GM21528 (cell line): ENCODE measurements around the gene HEATR5A.
"Not testable (repeated sequence)": the region's sequence is repeated elsewhere in the genome, so short reads cannot be mapped to it uniquely, and the experiment has no call there.

Experiments
- ATAC-seq: cut with Tn5 transposase; IDR thresholded peaks from one replicate; pipeline ENCODE4 v1.9.1; 2021; ENCODE audit warnings: mild to moderate bottlenecking, moderate library complexity; ENCODE audit not compliant: unreplicated experiment, low FRiP score

Gene HEATR5A

DNA sequence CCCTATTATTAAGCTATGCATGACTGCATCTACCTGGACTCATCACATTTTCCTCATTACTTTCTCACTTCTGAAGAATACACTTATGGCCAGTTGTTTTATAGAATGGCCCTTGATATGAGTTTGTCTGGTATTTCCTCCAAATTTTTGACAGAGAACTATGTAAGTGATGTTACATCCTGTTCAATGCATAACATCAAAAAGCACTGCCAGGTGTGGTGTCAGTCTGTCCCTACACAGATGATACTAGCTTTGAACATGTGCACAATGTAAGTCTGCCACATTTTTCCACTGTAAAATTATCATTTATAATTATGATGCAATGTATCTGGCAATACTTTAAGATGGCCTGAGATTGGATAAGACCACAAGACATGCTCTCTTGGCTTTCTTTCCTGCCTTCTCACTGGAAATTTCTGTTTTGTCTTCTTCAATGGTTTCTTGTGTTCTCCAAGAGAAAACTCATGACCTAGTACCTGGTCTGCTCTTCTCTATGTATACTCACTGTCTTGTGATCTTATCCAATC is 28.3 kb downstream of the HEATR5A start:
- no peak for ATAC-seq

DNA sequence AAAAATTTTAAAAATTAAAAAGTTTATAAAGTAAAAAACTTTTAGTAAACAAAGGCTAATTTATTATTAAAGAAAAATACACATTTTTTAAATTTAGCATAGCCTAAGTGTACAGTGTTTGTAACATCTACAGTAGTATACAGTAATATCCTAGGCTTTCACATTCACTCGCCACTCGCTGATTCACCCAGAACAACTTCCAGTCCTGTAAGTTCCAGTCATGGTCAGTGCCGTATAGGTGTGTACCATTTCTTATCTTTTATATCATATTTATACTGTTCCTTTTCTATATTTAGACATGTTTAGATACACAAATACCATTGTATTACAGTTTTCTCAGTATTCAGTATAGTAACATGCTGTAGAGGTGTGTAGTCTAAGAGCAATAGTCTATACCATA is 28.9 kb downstream of the HEATR5A start:
- no peak for ATAC-seq

DNA sequence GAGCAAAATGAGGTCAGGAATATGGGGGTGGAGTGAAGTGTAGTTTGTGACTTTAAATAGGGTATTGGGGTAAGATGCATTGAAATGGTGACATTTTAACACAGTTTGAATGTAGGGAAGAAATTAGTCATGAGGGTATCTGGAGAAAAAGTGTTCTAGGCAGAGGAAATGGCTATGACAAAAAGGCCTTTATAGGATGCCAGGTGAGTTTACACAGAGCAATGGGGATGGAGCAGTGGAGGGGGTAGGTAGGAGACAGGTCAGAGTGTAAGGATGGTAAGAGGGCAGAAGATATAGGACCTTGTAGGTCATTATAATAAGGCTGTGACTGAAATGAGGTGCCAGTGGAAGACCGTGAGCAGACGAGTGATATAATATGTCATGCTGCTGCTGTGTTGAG is 30.4 kb downstream of the HEATR5A start:
- ATAC-seq, result no peak

DNA sequence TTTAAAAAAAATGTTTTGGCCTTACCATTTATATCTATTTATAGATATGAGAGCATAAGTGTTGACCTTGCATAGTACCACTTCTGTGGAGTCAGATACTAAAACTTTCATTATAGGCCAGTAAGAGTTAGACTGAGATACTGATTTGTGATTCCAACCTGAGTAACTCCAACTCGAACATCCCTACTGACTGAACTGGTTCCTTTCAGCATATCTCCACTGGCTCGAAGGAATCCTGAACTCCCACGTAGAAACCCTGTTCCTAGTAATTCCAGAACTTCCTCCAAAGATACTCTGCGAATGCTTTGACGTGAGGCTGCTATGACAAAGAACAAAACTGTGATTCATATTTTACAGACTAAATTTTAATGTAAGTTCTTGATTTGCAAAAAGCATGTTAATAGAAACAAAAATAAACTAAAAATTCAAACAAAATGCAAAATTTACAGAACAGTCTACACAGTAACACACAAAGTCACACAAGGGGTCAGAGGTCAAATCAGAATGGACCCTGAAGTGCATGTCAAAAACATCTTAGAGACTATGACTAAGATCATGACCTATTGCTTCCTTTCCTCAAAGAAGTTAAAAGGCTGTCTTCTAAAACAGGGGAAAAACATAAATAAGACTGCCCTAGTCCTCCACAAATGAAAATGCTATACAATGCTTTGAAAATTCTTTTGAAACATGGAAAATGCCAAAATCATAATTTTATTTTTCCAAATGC is 31.5 kb downstream of the HEATR5A start:
- no peak for ATAC-seq

DNA sequence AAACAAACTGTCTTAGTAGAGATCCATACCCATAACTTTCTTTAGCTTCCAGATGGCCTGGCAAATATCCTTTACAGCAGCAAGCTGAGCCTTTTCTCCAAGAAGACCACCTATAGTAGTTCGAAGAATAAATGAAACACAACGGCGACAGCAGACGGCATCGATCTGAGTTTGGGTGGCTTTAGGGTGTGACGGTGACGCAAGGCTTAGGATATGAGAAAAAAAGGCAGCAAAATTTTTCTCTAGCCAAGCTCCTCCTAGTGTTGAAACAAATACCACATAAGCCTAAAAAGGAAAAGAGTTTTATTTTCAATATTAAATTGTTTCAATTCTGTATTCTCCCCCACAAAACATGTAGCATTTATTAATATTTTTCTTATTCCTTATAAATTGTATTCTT is 33.3 kb downstream of the HEATR5A start:
- no peak for ATAC-seq

DNA sequence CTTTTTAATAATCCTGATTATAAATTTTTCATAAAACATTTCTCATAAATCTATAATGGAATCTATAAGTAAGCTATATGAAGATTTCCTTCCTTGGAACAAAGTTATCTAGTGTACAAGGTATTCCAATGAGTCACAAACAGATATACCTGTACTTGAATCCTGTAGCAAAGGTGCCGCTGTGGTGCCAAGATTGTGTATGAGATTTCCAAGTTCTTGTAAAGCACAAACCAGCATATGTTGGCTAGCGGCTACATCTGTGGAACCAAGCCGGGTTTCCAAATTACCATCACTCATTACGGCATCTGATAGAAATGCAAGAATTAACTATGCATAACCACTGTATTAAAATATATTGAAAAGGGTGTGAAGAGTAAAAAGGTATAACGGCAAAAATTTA is 34.1 kb downstream of the HEATR5A start:
- no peak for ATAC-seq

DNA sequence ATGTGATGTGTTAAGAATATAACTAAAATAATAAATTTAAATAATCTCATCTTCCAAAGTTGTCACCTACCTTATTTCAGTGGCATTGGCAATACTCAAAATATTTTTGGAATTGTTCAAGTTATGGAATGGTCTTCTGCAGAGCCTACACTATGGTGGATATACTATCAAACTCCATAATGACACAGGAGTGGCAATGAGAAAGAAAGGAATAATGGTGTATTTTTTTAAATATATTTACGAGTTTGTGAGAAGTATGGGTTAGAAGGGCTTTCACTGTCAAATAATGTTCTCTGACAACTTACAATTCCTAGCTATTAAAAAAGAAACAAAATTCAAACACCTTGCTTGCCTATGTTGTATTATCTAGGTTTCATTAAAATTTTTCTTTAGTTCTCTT is 38.1 kb downstream of the HEATR5A start:
- ATAC-seq, result no peak

DNA sequence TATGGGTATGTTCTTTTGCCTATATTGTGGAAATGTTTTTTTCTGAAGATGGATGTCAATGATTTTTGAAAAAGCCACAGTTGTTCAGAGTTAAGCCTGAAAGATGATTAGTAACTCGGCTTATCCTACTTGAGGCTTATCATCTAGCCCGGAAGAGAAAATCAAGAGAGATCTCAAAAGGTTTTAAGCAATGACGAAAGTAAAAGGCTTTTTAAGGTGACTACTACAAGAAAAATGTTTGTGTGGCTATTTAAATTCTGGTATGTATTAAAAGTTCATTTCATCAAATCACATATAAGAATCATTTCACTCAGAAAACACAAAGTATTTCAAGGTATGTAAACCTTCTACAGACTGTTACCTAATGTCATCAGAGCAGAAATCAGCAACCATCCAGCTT is 40.2 kb downstream of the HEATR5A start:
- ATAC-seq, result no peak

DNA sequence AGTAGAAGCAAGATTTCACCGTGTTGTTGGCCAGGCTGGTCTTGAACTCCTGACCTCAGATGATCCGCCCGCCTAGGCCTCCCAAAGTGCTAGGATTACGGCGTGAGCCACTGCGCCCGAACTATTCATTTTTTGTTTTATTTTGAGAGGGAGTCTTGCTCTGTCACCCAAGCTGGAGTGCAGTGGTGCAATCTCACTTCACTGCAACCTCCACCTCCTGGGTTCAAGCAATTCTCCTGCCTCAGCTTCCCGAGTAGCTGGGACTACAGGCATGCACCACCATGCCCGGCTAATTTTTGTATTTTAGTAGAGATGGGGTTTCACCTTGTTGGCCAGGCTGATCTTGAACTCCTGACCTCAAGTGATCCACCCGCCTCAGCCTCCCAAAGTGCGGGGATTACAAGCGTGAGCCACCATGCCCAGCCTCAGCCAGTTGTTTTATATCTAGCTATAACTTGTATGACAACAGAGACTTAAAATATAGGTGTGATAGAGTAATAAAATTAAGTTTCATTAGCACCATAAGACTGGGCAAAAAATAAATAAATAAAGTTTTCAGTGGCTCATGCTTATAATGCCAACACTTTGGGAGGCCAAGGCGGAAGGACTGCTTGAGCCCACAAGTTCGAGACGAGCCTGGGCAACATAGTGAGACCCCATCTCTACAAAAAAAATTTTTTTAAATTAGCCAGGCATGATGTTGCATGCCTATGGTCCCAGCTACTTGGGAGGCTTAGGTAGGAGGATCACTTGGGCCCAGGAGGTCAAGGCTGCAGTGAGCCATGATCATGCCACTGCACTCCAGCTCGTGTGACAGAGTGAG is 41.0 kb downstream of the HEATR5A start:
- ATAC-seq, result not testable (repeated sequence)

DNA sequence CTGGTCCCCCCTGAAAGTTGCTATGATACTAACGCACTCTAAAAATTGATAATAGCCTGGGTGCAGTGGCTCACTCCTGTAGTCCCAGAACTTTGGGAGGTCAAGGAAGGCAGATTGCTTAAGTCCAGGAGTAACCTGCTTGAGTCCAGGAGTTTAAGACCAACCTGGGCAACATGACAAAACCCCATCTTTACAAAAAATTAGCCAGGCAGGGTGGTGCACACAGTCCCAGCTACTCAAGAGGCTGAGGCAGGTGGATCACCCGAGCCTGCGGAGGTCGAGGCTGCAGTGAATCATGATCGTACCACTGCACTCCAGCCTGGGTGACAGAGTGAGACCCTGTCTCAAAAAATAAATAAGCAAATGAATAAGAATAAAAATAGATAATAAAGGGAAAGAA is 42.9 kb downstream of the HEATR5A start:
- no peak for ATAC-seq

DNA sequence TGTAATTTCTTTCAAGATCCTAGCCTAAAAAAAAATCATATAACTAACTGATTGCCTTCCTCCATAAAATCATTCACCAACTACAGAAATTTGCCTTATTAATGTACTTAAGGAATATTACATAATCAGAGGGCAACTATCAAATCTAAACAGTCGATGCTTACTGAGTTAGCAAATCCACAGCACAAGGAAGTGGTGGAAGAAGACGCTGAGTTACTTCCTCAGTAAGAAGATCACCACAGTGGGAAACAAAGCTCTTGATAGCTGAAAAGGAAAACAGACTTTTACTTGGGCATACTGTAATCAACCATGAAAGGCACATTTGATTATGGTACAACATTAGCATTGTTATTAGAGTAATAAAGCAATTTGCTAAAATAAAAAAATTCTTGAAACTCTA is 48.7 kb downstream of the HEATR5A start:
- ATAC-seq, result no peak

DNA sequence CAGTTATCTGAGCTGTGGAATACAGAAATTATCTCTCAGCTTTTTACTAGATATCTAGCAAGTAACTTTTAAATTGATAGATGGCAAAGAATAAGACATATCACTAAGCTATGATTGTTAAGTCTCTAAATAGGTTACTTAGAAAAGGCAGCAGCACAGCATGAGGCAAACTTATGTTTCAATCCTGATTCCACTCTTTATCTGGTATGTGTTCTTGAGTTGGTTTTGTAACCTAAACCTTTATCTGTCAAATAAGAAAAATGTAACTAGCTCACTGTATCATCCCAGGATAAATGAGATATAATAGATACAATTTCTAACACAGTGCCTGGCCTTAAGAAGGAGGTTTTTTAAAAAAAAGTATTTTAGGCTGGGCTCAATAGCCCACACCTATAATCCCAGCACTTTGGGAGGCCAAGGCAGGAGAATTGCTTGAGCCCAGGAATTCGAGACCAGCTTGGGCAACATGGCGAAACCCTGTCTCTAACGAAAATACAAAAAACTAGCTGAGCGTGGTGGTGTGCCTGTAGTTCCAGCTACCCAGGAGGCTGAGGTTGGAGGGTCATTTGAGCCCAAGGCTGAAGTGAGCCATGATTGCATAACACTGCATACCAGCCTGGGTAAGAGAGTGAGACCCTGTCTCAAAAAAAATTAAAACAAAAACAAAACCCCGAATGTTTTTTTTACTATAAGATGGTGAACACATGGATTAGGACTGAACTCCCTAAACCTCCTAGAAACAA is 56.8 kb downstream of the HEATR5A start:
- ATAC-seq, result no peak

DNA sequence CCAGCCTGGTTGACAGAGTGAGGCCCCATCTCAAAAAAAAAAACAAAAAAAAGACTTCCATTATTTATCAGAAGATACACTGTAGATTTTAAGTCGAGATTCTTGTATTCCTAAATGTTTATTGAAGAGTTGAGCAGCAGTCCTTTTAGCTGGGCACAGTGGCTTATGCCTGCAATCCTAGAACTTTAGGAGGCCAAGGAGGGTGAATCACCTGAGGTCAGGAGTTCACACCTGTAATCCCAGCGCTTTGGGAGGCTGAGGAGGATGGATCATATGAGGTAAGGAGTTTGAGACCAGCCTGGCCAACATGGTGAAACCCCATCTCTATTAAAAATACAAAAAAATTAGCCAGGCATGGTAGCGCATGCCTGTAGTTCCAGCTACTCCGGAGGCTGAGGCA is 57.6 kb downstream of the HEATR5A start:
- no peak for ATAC-seq

DNA sequence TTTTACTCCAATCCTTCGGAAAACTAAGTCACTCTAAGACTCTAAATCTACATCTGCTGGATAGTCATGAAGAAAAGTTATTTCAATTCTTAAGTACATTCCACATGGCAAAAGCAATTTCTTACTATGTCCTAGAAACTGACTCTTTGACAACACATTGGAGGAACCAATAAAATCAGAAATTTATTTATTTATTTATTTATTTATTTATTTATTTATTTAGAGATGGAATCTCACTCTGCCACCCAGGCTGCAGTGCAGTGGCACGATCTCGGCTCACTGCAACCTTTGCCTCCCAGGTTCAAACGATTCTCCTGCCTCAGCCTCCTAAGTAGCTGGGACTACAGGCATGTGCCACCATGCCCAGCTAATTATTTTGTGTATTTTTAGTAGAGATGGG is 58.6 kb downstream of the HEATR5A start:
- ATAC-seq, result not testable (repeated sequence)

DNA sequence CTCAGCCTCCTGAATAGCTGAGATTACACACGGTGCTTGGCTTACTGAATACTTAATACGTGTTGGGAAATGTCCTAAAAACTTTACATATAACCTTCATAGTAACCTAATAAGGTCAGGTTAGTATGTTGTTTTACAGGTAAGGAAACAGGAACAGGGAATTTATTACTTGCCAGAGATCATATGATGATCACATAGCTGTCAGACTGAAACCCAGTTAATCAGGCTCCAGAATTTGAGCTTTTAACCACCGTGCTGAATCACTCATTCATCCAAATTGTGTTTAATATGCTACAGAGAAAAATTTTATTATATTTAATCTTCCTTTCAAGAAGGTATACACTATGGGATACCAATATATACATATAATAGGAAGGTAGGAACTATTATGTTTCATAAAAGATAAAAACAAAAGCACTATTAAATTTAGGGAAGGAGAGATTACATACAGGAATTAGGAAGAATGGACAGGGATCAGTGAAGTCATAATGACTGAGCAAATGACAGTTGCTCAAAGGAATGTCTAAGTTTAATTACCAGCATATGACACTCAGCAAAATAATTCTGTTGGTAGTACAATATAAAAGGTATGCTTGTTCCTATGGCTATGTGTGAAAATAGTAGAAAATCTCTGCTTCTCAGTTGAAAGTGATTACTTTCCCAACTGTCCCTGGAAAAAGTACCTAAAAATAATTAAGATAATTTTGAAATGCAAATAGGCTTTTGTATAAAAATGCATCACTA is 59.3 kb downstream of the HEATR5A start:
- no peak for ATAC-seq

DNA sequence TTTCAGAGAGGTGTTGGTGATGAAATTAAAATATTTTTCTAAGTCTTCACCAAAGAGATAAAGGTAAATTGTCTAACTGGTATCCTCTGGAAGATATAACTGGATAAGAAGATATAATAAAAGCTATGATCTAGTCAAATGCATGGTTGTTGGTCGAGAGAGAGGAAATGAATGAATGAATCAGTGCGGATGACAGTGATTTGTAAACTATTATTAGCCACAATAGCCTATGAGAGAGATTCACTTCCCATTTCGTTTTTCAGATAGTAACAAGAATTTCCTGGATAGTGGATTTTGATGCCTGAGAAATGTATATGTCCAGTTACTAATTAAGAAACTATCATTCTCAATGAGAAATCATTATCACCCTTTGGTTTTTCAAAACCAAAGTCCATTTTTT is 63.1 kb downstream of the HEATR5A start:
- no peak for ATAC-seq

DNA sequence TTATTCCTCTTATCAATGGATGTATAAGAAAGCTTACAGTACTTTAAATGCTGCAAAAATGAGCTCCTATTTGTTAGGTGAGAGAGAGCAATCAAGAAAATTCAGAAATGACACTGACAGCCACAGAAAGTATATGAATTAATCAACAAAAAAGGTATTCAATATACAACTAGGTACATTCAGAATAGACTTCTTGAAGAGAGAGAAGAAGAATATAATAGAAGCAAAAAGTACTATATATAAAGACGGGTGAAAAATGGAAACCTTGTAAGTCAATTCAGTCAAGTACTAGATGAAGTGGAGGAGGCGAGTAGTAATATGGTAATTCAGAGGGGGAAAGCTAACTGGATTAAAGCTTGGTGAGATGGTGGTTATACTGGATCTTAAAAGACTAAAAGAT is 74.3 kb downstream of the HEATR5A start:
- no peak for ATAC-seq

DNA sequence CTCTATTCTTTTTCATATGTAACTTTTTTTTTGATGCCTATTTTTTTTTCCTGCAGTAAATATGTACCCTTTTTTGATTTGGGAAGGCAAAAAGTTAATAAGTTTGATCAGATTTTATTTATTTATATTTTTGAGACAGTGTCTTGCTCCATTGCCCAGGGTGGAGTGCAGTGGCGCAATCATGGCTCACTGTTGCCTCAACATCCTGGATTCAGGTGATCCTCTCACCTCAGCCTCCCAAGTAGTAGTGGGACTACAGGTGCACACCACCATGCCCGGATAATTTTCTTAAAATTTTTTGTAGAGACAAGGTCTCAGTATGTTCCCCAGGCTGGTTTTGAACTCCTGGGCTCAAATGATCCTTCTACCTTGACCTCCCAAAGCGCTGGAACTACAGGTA is 79.1 kb downstream of the HEATR5A start:
- ATAC-seq, result no peak

DNA sequence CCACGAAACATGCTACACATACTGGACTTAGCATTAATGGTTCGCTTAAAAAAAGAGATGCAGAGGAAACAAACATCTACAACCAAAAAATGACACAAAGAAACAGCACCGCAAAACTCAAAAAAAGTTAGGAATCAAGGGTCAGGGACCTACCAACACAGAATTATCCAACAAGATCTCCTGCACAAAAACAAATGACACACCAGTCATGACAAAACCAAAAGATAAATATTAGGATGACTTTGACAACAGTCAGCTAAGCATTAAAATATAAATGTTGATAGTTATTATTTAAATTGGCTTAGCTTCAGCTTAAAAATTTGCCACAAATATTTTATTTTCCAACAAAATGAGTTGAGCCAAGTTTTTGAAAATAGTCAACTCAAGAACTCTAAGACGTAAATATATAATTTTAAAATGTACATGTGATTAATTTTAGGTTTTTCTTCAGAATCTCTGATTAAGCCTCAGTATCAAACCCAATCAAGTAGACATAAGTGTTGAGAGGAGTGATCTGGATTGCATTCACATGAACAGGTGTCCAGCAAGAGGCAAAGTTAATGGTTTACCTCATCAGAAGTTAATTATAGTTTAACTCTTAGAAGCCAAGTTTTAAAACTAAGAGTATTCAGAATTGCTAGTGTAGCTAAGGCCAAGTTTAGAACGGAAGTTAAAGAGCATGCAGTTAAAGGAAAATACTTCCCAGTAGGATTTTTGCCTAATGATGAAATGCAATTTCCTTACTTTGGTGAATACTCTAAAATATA is 79.9 kb downstream of the HEATR5A start:
- ATAC-seq, result no peak

DNA sequence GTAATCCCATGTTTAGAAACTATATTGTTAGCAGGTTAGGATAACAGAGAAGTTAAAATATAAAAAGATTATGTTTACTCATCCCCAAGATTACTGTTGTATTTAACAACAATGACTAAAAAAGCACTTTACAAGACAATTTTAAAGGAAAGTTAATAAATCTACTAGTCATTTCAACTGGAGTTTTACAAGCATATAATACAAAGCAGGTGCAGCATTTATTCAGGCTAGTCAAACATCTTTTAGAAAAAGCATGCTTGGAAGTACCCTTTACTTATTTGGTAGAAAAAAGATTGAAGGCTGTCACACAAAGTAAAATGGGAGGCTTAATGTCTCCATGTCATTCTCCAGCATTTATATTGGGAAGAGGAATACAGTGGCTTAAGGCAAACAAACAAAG is 80.6 kb downstream of the HEATR5A start:
- no peak for ATAC-seq
